Chondrocyte (in vitro differentiated cells): ENCODE data around the gene ZNF534. TPM values are rescaled to one million over a fixed set of nuclear protein-coding genes. Genes with fewer than 3 reads are reported as not detected.
A peak's percentile ranks its signal among the peaks of the same experiment; 100 is the strongest.
"Not testable (repeated sequence)": the region's sequence is repeated elsewhere in the genome, so short reads cannot be mapped to it uniquely, and the experiment has no call there.

ENCODE experiments used
- DNase-seq: peaks from one replicate; pipeline ENCODE4 v3.0.0; 2021; ENCODE audit warnings: mixed read lengths, low spot score
- H3K27ac Mint-ChIP-seq: one replicate; pipeline ENCODE4 v1.8.0; 2021; ENCODE audit warnings: mild to moderate bottlenecking, moderate library complexity, mixed read lengths; ENCODE audit not compliant: unreplicated experiment
- H3K27me3 Mint-ChIP-seq: 2 replicates; pipeline ENCODE4 v1.8.0; 2021; ENCODE audit warnings: low read depth, mixed read lengths
- H3K36me3 Mint-ChIP-seq: 2 replicates; pipeline ENCODE4 v1.8.0; 2021; ENCODE audit warnings: low read depth, mixed read lengths
- H3K4me1 Mint-ChIP-seq: 2 replicates; pipeline ENCODE4 v1.8.0; 2021; ENCODE audit warnings: low read depth, mild to moderate bottlenecking, mixed read lengths
- H3K4me3 Mint-ChIP-seq: one replicate; pipeline ENCODE4 v1.8.0; 2021; ENCODE audit warnings: mild to moderate bottlenecking, moderate library complexity, mixed read lengths; ENCODE audit not compliant: unreplicated experiment
- H3K9me3 Mint-ChIP-seq: 2 replicates; pipeline ENCODE4 v1.8.0; 2021; ENCODE audit warnings: low read depth, mixed read lengths
- total RNA-seq: library from RNA; stranded (reverse); gene quantifications from 3 replicates; pipeline ENCODE4 v1.2.1, GENCODE V29; 2021
- TF ChIP-seq, protein P1 (sequence below): fragments of 200-600 bp; sonication (generic); IDR thresholded peaks from 2 replicates; pipeline ENCODE4 v1.5.0; 2021; ENCODE audit warnings: antibody characterized with exemption, mild to moderate bottlenecking, moderate library complexity

Gene ZNF534
- total RNA-seq, 1 donor from 2014 or later, result not detected

DNA sequence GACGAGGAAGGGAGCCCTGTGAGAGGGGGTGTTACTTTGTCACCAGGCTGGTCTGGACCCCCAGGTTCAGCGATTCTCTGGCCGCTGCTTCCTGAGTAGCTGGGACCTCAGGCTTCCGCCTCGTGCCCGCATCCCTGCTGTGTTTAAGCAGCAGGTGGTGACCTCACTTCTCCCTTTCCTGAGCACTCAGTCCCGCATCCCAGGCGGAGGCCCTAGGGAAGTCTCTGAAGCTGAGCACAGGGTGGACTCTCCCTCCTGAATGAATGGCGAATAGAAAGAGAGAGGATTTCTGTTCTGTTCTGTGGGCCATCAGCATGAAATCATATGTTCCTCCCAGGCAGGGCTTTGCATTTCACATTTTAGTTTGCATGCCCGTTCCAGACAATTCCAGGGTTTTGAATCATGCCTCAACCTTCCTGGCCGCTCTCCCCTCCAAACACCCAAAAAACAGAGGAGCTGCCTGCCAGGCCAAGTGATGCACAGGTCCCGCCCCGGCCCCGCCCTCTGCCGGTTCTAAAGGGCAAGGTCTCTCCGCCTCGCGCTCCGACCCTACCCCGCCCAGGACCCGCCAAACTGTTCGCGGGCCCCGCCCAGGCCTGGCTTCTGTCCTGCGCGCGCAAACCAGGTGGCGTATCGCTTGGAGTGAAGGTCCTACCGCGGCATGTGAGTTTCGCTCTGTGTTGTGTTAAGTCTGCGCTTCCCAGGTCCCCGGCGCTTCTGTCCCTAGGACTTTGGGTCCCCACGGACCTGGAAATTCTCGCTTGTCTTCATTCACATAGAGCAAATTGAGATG is 63.4 kb downstream of the ZNF534 start:
- H3K4me3 Mint-ChIP-seq, result peak overlapping the region; percentile 56
- peaks cover 3% of the 10 kb centered on the region for H3K27me3 Mint-ChIP-seq
- peaks cover 39% of the 10 kb centered on the region for H3K9me3 Mint-ChIP-seq
- DNase-seq, result no peak
- peaks cover 3% of the 10 kb centered on the region for H3K36me3 Mint-ChIP-seq
- peaks cover 11% of the 10 kb centered on the region for H3K4me1 Mint-ChIP-seq
- no peak overlapping the region for H3K27ac Mint-ChIP-seq
- TF ChIP-seq, protein P1, sequence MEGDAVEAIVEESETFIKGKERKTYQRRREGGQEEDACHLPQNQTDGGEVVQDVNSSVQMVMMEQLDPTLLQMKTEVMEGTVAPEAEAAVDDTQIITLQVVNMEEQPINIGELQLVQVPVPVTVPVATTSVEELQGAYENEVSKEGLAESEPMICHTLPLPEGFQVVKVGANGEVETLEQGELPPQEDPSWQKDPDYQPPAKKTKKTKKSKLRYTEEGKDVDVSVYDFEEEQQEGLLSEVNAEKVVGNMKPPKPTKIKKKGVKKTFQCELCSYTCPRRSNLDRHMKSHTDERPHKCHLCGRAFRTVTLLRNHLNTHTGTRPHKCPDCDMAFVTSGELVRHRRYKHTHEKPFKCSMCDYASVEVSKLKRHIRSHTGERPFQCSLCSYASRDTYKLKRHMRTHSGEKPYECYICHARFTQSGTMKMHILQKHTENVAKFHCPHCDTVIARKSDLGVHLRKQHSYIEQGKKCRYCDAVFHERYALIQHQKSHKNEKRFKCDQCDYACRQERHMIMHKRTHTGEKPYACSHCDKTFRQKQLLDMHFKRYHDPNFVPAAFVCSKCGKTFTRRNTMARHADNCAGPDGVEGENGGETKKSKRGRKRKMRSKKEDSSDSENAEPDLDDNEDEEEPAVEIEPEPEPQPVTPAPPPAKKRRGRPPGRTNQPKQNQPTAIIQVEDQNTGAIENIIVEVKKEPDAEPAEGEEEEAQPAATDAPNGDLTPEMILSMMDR, result no peak

DNA sequence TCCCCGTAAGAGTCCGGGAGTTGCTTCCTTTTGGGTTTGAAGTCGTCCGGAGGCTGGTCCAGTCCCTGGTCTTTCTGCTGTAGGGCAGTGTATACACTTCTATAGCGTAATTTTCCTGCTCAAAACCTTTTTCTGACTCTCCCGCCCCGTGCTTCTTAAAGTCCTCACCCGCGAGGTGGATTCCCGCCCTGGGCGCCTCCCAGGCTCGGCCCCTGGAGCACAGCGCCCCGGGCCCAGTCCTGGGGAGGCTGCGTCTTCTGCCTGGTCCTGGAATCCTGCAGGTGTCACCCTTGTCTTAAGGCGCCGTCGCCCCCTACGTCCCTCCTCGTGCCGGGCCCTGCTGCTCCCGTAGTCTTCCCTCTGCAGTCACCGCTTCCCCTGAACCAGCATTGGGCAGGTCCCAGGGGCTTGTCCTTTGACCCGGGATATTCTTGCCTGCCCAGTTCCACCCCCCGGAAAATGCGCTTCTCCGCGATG is 64.1 kb downstream of the ZNF534 start:
- TF ChIP-seq, protein P1, result peak; percentile 38
- peaks cover 43% of the 10 kb centered on the region for H3K9me3 Mint-ChIP-seq
- no peak for DNase-seq
- peaks cover 3% of the 10 kb centered on the region for H3K27me3 Mint-ChIP-seq
- peaks cover 3% of the 10 kb centered on the region for H3K36me3 Mint-ChIP-seq
- H3K4me3 Mint-ChIP-seq, result peak overlapping the region; percentile 56
- no peak overlapping the region for H3K27ac Mint-ChIP-seq
- peaks cover 11% of the 10 kb centered on the region for H3K4me1 Mint-ChIP-seq

- Mint-ChIP-seq H3K36me3 (peaks cover 3% of the 10 kb centered on the region), H3K27ac (no peak overlapping the region), H3K4me3 (no peak overlapping the region), H3K9me3 (peaks cover 43% of the 10 kb centered on the region), H3K27me3 (peaks cover 3% of the 10 kb centered on the region), H3K4me1 (peaks cover 11% of the 10 kb centered on the region)
- no peak for DNase-seq
- TF ChIP-seq, protein P1, result no peak
Observed at GRCh38 chr19:52494518-52494917, 65.6 kb downstream of the ZNF534 start.

GRCh38 chr19:52498571-52498970 is 69.6 kb downstream of the ZNF534 start:
- Mint-ChIP-seq H3K9me3 (peaks cover 44% of the 10 kb centered on the region), H3K27ac (no peak overlapping the region), H3K36me3 (peaks cover 2% of the 10 kb centered on the region), H3K4me3 (no peak overlapping the region), H3K4me1 (no peaks in the 10 kb centered on the region), H3K27me3 (no peaks in the 10 kb centered on the region)
- no peak for DNase-seq
- TF ChIP-seq, protein P1, result no peak

DNA sequence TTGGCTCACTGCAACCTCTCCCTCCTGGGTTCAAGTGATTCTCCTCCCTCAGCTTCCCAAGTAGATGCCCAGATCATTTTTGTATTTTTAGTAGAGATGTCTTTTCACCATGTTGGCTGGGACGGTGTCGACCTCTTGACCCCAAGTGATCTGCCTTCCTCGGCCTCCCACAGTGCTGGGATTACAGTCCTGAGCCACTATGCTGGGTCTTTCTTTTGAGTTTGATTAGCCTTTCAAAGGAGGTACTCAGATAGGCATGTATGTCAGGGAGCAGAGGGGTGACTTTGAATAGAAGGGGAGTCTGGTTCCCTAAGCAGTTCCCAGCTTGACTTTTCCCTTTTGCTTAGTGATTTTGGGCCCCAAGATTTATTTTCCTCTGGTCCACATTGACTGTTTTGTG is 71.5 kb downstream of the ZNF534 start:
- peaks cover 41% of the 10 kb centered on the region for H3K9me3 Mint-ChIP-seq
- not testable (repeated sequence) for H3K36me3 Mint-ChIP-seq, H3K27ac Mint-ChIP-seq, H3K4me3 Mint-ChIP-seq, DNase-seq, H3K27me3 Mint-ChIP-seq, H3K4me1 Mint-ChIP-seq

- not testable (repeated sequence) for DNase-seq, H3K36me3 Mint-ChIP-seq, H3K4me3 Mint-ChIP-seq, H3K4me1 Mint-ChIP-seq, H3K27me3 Mint-ChIP-seq, H3K27ac Mint-ChIP-seq
- H3K9me3 Mint-ChIP-seq, result peaks cover 45% of the 10 kb centered on the region
Observed at GRCh38 chr19:52500991-52501390, 72.0 kb downstream of the ZNF534 start.

Other genes with a start within 250 kb of the ZNF534 start
- gene PPP2R1A, start 239.1 kb upstream of the ZNF534 start, total RNA-seq, result 210 to 236 TPM (median 228 TPM) in 3 replicates
- 12.8 to 15.3 TPM (median 13.9 TPM) in 3 replicates for gene ZNF766, start 159.6 kb upstream of the ZNF534 start, total RNA-seq
- gene ZNF480, start 132.0 kb upstream of the ZNF534 start, total RNA-seq, result 10.0 to 12.1 TPM (median 11.6 TPM) in 3 replicates
- 3.5 to 6.2 TPM (median 4.5 TPM) in 3 replicates for gene ZNF610, start 92.9 kb upstream of the ZNF534 start, total RNA-seq
- gene ZNF880, start 59.2 kb upstream of the ZNF534 start, total RNA-seq, result 3.2 to 5.1 TPM (median 4.8 TPM) in 3 replicates
- 2.1 to 3.2 TPM (median 2.3 TPM) in 3 replicates for gene ZNF528, start 31.3 kb upstream of the ZNF534 start, total RNA-seq
- not detected in 3 replicates for gene ZNF578, start 24.4 kb downstream of the ZNF534 start, total RNA-seq
- 19.1 to 24.5 TPM (median 20.0 TPM) in 3 replicates for gene ZNF808, start 98.5 kb downstream of the ZNF534 start, total RNA-seq
- 10.9 to 15.2 TPM (median 11.3 TPM) in 3 replicates for gene ZNF701, start 141.1 kb downstream of the ZNF534 start, total RNA-seq
- 37.8 to 56.5 TPM (median 38.6 TPM) in 3 replicates for gene ZNF83, start 209.2 kb downstream of the ZNF534 start, total RNA-seq